TTC549 (cell line): ENCODE measurements around the gene ACTN1.

Experiments used
- FAIRE-seq: peaks from 2 replicates; lab custom pipeline; 2012; peaks lifted over from hg19 to GRCh38; lab: Jason Lieb, UNC

The ACTN1 gene

GRCh38 chr14:68936476-68936875 lies 42.6 kb downstream of the ACTN1 start:
- no peak for FAIRE-seq

DNA sequence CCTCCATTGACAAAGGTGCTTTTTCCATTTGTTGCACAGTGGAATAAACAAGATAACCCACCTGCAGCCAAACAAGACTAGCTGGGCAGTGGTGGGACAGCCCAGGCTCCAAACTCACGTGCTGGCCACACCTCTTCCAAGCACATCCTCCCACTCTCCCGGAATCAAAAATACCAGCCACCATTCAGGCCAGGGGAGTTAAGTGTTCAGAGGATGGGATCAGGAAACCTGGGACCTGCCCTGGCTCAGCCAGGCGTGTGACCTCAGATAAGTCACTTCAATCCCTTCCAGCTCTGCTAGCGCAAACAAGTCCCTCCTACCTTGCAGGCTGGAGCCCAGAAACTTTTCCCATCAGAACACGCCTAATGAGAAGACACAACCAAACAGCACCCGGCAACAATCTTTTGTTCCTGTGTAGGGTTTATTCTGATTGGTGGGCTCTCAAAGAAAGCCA lies 43.3 kb downstream of the ACTN1 start:
- no peak for FAIRE-seq

DNA sequence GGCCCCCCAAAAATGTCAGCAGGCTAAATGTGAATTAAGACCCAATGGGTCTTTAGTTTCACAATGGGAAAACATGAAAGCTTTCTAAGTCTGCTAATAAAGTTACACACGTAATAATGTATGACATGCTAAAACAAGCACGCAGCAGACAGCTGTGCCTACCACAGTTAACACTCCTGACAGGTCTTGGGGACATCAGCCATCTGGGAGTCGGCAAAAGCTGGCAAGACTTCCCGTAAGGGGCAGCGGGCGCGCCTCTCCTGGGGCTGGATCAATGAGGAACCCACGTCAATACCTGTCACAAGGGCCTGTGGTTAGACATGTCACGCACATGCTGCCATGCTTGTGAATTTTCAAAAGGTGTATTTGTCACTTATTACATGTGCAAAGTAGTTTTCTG lies 45.0 kb downstream of the ACTN1 start:
- FAIRE-seq = no peak

GRCh38 chr14:68932686-68933085 lies 46.4 kb downstream of the ACTN1 start:
- no peak for FAIRE-seq

DNA sequence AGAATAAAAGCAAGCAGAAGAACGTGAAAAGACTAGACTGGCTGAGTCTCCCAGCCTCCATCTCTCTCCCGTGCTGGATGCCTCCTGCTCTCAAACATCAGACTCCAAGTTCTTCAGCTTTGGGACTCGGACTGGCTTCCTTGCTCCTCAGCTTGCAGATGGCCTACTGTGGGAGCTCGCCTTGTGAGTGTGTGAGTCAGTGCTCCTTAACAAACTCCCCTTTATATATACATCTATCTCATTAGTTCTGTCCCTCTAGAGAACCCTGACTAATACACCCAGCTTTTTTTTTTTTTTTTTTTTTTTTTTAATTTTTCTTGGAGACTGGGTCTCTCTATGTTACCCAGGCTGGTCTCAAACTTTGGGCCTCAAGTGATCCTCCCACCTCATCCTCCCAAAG lies 46.9 kb downstream of the ACTN1 start:
- FAIRE-seq = no peak

GRCh38 chr14:68931474-68932051 lies 47.5 kb downstream of the ACTN1 start:
- FAIRE-seq = no peak

DNA sequence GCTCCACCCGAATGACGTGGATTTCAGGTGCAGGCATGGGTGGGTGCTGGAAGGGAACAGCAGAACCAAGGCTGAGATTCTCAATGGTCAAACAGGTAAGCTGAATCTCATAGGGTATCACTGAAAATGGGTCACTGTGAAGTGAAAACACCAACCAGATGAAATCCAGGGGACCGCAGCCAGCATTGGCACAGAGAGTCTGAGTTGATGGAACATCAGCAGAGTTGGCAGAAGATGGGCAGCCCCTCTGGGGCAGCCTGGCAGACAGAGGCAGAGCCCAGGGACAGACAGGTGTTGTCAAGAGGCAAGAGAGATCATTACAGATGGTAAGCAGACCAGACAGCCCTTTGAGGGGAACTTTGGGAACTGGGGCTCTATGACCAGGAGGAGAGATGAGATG lies 48.0 kb downstream of the ACTN1 start:
- FAIRE-seq = no peak

GRCh38 chr14:68929623-68930307 lies 49.3 kb downstream of the ACTN1 start:
- no peak for FAIRE-seq

DNA sequence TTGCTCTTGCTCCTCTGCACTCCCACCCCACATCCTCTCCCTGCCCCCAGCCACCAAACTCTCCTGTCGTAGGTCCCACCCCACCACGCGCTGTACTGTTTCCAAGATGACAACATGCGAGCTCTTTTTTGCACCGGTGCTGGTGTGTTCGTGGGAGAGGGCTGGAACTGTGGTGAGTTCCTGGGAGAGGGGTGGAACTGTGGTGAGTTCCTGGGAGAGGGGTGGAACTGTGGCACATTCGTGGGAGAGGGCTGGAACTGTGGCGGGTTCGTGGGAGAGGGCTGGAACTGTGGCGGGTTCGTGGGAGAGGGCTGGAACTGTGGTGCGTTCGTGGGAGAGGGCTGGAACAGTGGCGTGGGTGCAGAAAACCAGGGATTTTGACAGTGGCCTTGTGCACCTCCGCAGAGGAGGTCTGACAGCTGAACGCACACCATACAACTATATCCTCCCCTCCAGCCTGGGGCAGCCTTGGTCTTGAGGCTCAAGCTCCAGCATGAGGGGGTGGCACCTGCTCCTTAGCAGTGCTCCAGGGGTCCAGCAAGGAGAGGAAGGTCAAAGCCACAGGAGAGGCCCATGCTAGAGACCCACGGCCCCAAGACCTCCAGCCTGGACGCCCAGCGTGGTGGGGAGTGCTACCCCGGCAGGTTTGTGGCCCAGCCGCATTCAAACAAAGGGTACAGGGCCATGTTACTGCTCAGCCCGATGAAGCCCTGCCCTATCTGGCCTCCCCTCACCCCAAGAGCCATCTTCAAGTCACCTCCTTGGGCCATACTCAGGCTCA lies 50.1 kb downstream of the ACTN1 start:
- no peak for FAIRE-seq

GRCh38 chr14:68927956-68928675 lies 51.0 kb downstream of the ACTN1 start:
- FAIRE-seq = no peak

GRCh38 chr14:68927089-68927488 lies 52.0 kb downstream of the ACTN1 start:
- FAIRE-seq = no peak

DNA sequence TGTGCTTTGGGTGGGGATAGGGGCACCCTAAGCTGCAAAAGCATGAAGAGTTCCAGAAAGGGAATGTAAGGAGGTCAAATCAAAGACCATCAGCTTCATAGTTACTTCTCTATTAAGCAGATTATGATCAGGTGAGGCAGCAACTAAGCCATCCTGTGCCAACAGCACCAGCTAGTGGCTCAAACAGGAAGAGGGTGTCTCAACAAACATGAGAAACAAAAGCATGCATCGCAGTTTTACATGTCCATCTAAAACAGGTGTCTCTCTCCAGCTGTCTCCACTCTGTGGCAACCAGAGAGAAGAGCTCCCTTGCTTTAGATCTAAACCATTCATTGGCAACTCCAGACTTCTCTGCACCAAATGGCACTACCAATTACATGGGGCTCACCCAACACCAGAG lies 52.9 kb downstream of the ACTN1 start:
- no peak for FAIRE-seq

- no peak for FAIRE-seq
Observed at GRCh38 chr14:68925373-68925772, 53.7 kb downstream of the ACTN1 start.

DNA sequence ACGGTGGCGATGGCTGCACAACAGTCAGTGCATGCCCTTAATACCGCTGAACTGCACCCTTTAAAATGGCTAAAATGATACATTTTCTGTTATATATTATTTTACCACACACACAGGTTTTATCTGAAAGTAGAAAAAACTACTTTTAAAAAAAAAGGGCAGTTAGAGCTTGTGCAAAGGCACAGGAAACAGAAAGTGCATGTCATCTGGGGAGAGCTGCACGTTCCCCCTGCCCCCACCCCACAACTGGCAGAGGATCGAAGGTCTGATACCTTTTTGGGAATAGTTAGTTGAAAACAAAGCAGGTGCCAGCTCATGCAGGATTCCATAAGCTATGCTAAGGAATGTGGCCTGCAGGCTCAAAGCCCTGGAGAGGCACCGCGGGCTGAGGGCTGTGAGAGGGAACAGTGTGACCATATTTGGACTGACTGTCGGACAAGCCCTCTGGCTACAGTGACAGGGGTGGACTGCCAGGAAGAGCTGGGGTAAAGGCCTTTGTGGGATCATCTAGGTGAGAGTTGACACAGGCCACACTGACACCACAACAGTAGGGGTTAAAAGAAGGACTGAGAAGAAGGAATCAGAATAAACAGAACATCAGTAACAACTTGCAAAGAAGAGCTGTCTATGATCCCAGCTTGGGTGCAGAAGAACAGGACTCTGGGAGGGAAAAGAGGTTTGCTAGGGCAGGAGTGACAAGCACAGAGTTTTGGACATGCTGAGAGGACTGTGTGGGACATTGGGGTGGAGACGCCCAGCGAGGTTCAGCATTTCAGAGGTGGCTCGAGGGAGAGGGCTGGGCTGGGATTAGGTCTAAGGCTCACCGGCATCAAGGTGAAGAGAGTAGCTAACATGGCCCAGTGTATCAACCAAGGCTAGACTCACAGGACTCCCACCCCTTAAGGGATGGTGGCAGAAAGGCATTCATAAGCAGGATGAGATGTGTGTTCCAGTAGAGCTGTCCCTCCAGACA lies 54.6 kb downstream of the ACTN1 start:
- no peak for FAIRE-seq

- FAIRE-seq = no peak
Observed at GRCh38 chr14:68922886-68923285, 56.2 kb downstream of the ACTN1 start.

DNA sequence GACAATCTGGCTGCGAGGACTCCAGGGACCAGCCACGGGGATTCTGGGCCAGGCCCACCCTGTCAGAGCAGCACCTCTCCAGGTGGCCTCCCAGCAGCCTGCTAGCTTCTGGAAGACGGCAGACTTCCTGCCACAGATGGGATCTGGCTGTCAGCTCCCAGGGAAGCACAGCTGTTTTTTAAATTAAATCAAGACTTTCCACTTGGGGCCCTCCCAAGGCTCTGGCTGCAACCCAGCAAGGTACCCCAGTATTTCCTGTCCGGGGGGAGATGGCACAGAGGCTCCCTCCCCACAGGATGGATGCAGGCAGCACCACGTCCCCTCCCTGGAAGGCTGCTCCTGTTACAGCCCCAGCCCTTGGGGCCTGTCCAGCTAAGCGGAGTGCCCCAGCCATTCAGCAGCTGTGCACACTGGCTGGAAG lies 56.9 kb downstream of the ACTN1 start:
- no peak for FAIRE-seq

GRCh38 chr14:68921666-68922065 lies 57.4 kb downstream of the ACTN1 start:
- no peak for FAIRE-seq

DNA sequence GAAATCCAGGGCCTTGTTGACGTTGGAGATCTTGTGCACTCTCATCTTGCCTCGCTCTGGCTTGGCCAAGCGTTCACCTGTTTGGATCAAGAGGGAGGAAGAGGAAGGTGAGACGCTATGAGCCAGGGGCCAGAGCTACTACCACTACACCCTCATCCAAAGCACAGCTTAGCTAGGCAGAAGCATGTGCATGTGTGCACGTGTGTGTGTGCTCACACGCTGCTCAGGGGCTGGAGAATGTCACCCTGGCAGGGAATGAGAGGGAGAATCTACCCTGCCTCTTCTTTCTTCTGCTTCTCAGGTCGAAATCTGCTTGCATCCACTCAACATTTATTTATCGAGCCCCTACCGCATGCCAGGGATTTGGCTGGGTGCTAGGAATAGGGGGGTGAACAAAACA lies 58.1 kb downstream of the ACTN1 start:
- no peak for FAIRE-seq

DNA sequence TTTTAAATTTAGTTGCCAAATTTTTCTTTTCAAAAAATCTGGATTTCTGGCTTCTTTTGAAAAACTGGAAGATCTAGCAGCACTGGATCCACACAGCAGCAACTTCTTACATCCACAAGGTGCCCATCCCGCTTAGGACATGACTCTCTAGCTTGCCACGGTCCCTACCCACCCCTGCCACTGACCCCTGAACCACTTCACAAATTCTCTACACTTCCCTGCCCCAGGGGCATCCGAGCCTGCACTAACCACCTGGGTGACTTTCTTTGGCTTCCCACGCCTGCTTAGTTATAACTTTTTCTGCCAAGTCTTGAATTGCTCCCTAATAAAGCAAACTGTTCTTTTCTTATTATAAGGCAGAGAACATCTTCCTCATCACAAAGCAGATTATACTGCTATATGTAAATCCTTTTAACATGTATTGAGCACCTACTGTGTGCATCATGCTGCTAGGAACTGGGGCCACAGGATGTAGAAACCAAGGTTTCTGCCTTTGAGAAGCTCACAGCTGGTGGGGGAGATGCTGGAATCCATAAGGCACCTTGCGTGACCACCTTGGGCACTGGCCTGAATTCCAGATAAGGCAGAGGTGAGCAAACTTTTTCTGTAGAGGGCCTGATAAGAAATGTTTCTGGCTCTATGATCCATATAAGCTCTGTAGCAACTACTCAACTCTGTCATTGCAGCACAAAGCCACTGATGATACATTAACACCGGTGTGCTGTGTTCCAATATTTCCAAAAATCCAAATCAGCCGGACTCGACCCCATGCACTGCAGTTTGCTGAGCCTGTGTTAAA lies 59.8 kb downstream of the ACTN1 start:
- no peak for FAIRE-seq

DNA sequence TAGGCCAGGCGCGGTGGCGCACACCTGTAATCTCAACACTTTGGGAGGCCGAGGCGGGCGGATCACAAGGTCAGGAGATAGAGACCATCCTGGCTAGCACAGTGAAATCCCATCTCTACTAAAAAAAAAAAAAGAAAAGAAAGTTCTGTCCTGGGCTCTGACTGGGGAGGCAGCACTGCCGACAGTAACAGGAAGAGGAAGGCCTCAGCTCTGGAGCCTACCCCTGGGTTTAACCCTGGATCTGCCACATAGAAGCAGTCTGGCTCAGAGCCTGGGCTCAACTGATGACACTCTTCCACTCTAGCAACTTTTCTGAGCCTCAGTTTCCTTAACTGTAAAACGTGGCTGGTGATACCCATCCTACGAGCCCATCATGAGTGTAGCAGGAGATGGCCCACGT lies 60.5 kb downstream of the ACTN1 start:
- FAIRE-seq = no peak
